PC-3 (cell line): ENCODE data around the gene CDK15. TPM values are rescaled to one million over a fixed set of nuclear protein-coding genes. Genes with fewer than 3 reads are reported as not detected.

Experiments
- ATAC-seq: fragments of 200-7000 bp; cut with Tn5 transposase; 2 replicates; pipeline ENCODE4 v1.9.1; 2020; ENCODE audit warnings: mild to moderate bottlenecking, moderate library complexity
- BruUV-seq: library from RNA; stranded (reverse); fragments of 400-500 nt; replicated peaks from 2 replicates; lab custom pipeline; 2021; lab: Mats Ljungman, UMichigan
- CTCF ChIA-PET: fragments of 300-600 bp; sonication (Branson Sonifier 250); formaldehyde crosslinking; loops from one replicate; lab custom pipeline; 2022; ENCODE audit warnings: antibody characterized with exemption; lab: Charles Lee
- POLR2A ChIA-PET: fragments of 300-600 bp; sonication (Branson Sonifier 250); formaldehyde crosslinking; loops from one replicate; lab custom pipeline; 2022; ENCODE audit warnings: antibody characterized with exemption; ENCODE audit not compliant: unreplicated experiment; lab: Charles Lee
- DNase-seq: peaks from one replicate; pipeline ENCODE4 v3.0.0-alpha.2; 2015
- H2AFZ ChIP-seq: fragments of 300-600 bp; sonication (generic); 2 replicates; pipeline ENCODE4 v1.6.0; 2016; ENCODE audit warnings: antibody characterized with exemption, low read length
- H3F3A ChIP-seq: fragments of 300-600 bp; sonication (generic); one replicate; pipeline ENCODE4 v1.6.0; 2017; ENCODE audit warnings: antibody characterized with exemption, low read length, control low read depth, mild to moderate bottlenecking; ENCODE audit not compliant: unreplicated experiment
- H3K27ac ChIP-seq: fragments of 300-600 bp; sonication (generic); 2 replicates; pipeline ENCODE4 v1.5.1; 2016; ENCODE audit warnings: mild to moderate bottlenecking, low read length
- H3K27me3 ChIP-seq: fragments of 300-600 bp; sonication (generic); 2 replicates; pipeline ENCODE4 v1.6.1; 2016; ENCODE audit warnings: low read length, mixed read lengths
- H3K36me3 ChIP-seq: fragments of 300-600 bp; sonication (generic); 2 replicates; pipeline ENCODE4 v1.6.1; 2016; ENCODE audit warnings: low read depth, mixed run types, low read length, mixed read lengths
- H3K4me1 ChIP-seq: fragments of 300-600 bp; sonication (generic); 2 replicates; pipeline ENCODE4 v1.5.1; 2016; ENCODE audit warnings: low read length; ENCODE audit not compliant: insufficient read depth
- H3K4me2 ChIP-seq: fragments of 300-600 bp; sonication (generic); 2 replicates; pipeline ENCODE4 v1.6.0; 2016; ENCODE audit warnings: low read length
- H3K4me3 ChIP-seq: fragments of 300-600 bp; sonication (generic); 2 replicates; pipeline ENCODE4 v1.5.1; 2016; ENCODE audit warnings: mild to moderate bottlenecking, low read length, mixed read lengths
- H3K79me2 ChIP-seq: fragments of 300-600 bp; sonication (generic); 2 replicates; pipeline ENCODE4 v1.6.1; 2017; ENCODE audit warnings: low read length, mixed read lengths
- H3K9ac ChIP-seq: fragments of 300-600 bp; sonication (generic); 2 replicates; pipeline ENCODE4 v1.6.0; 2016; ENCODE audit warnings: mild to moderate bottlenecking, low read length
- H3K9me2 ChIP-seq: fragments of 300-600 bp; sonication (generic); replicated peaks from 2 replicates; pipeline ENCODE4 v1.6.1; 2016; ENCODE audit warnings: mixed run types, low read length, mixed read lengths
- H3K9me3 ChIP-seq: fragments of 300-600 bp; sonication (generic); 2 replicates; pipeline ENCODE4 v1.6.1; 2016; ENCODE audit warnings: low read length, mixed read lengths
- H4K20me1 ChIP-seq: fragments of 300-600 bp; sonication (generic); 2 replicates; pipeline ENCODE4 v1.6.1; 2016; ENCODE audit warnings: low read length, mixed read lengths
- CTCF ChIP-seq: fragments of 300-600 bp; sonication (generic); conservative IDR thresholded peaks from 2 replicates; pipeline ENCODE4 v1.5.1; 2017; ENCODE audit warnings: antibody characterized with exemption, low read depth, mild to moderate bottlenecking, low read length
- EZH2 ChIP-seq: fragments of 300-600 bp; sonication (generic); IDR thresholded peaks from one replicate; pipeline ENCODE4 v1.6.1; 2017; ENCODE audit warnings: antibody characterized with exemption, mild to moderate bottlenecking, low read length; ENCODE audit not compliant: unreplicated experiment
- EZH2phosphoT487 ChIP-seq: fragments of 300-600 bp; sonication (generic); IDR thresholded peaks from 2 replicates; pipeline ENCODE4 v1.6.1; 2018; ENCODE audit warnings: mild to moderate bottlenecking, antibody characterized with exemption, low read length, borderline replicate concordance
- intact Hi-C: fragments of 100-400 bp; cut with micrococcal nuclease; formaldehyde crosslinking; loops from 2 replicates; pipeline ENCODE4 v1.9.0; 2023
- total RNA-seq: library from RNA; depleted of rRNA; stranded (reverse); fragments of >200 nt; gene quantifications from 2 replicates; pipeline ENCODE4 v1.2.3, GENCODE V29; 2014

CDK15 gene
- total RNA-seq, 1 experiment from 2014 or later = 2.4 TPM

GRCh38 chr2:201871471-201871870 is 65.1 kb downstream of the CDK15 start:
- H3K27me3 ChIP-seq = no peaks in the 10 kb centered on the region
- H3F3A ChIP-seq = no peaks in the 10 kb centered on the region
- ChIA-PET CTCF (no interaction called here), POLR2A (no interaction called here)
- no peak overlapping the region for H3K4me2 ChIP-seq
- no peak overlapping the region for H2AFZ ChIP-seq
- no peaks in the 10 kb centered on the region for H4K20me1 ChIP-seq
- H3K9ac ChIP-seq = no peak overlapping the region
- no peaks in the 10 kb centered on the region for H3K79me2 ChIP-seq
- ATAC-seq (no peak), DNase-seq (no peak)
- no peak overlapping the region for H3K27ac ChIP-seq
- H3K4me1 ChIP-seq = no peaks in the 10 kb centered on the region
- H3K9me2 ChIP-seq = no peaks in the 10 kb centered on the region
- H3K36me3 ChIP-seq = no peaks in the 10 kb centered on the region
- TF ChIP-seq EZH2 = no peak
- TF ChIP-seq CTCF = no peak
- TF ChIP-seq EZH2phosphoT487 = no peak
- intact Hi-C loops = no loop called here
- H3K9me3 ChIP-seq = no peaks in the 10 kb centered on the region
- no peak overlapping the region for H3K4me3 ChIP-seq
- no TSS peak for BruUV-seq

GRCh38 chr2:201872591-201872990 is 66.3 kb downstream of the CDK15 start:
- ATAC-seq (no peak), DNase-seq (no peak)
- Histone ChIP-seq H3K4me1 (no peaks in the 10 kb centered on the region), H3K27me3 (no peaks in the 10 kb centered on the region), H3K9me2 (no peaks in the 10 kb centered on the region), H4K20me1 (no peaks in the 10 kb centered on the region), H3K9me3 (no peaks in the 10 kb centered on the region), H3F3A (no peaks in the 10 kb centered on the region), H3K4me3 (no peak overlapping the region), H3K36me3 (no peaks in the 10 kb centered on the region), H3K27ac (no peak overlapping the region), H3K4me2 (no peak overlapping the region), H3K9ac (no peak overlapping the region), H3K79me2 (no peaks in the 10 kb centered on the region), H2AFZ (no peak overlapping the region)
- CTCF ChIA-PET = no interaction called here
- intact Hi-C loops = no loop called here
- POLR2A ChIA-PET = no interaction called here
- no TSS peak for BruUV-seq
- TF ChIP-seq EZH2 (no peak), EZH2phosphoT487 (no peak), CTCF (no peak)

GRCh38 chr2:201879996-201880395 is 73.7 kb downstream of the CDK15 start:
- no peak overlapping the region for H3K4me2 ChIP-seq
- ChIA-PET POLR2A (no interaction called here), CTCF (no interaction called here)
- H3K36me3 ChIP-seq = no peaks in the 10 kb centered on the region
- H3K9me2 ChIP-seq = no peaks in the 10 kb centered on the region
- no peak overlapping the region for H3K27ac ChIP-seq
- no peak overlapping the region for H2AFZ ChIP-seq
- H3K4me1 ChIP-seq = peaks cover 20% of the 10 kb centered on the region
- 0 out of 2 replicates have a peak, but pooled peaks cover 4% of the 10 kb centered on the region for H3K27me3 ChIP-seq
- TF ChIP-seq CTCF (no peak), EZH2 (no peak), EZH2phosphoT487 (no peak)
- H3F3A ChIP-seq = no peaks in the 10 kb centered on the region
- H3K4me3 ChIP-seq = no peak overlapping the region
- no peaks in the 10 kb centered on the region for H4K20me1 ChIP-seq
- no peaks in the 10 kb centered on the region for H3K79me2 ChIP-seq
- no peak overlapping the region for H3K9ac ChIP-seq
- no TSS peak for BruUV-seq
- H3K9me3 ChIP-seq = no peaks in the 10 kb centered on the region
- intact Hi-C loops = no loop called here
- ATAC-seq (no peak), DNase-seq (no peak)
